Natural killer cell treated with Interleukin-12 subunit alpha and Interleukin-12 subunit beta and Interleukin-15 and Interleukin-18, amount 100 ng/mL, for 72 hours (primary cell): ENCODE results near the gene AUTS2. TPM values are rescaled to one million over a fixed set of nuclear protein-coding genes. Genes with fewer than 3 reads are reported as not detected.

Experiments
- ATAC-seq, 2 donors: fragments of 150-1000 bp; cut with Tn5 transposase in 1 of 2; sonication (Bioruptor Pico), chemical (Tn5 transposase) in 1 of 2; 2 replicates each; pipeline ENCODE4 v1.10.0; 2021
- DNase-seq: peaks from one replicate; pipeline ENCODE4 v3.0.0; 2022; ENCODE audit warnings: low spot score
- H3K27ac Mint-ChIP-seq, 2 donors: 1 replicate in 1 of 2; 2 replicates in 1 of 2; pipeline ENCODE4 v1.8.0; 2022; ENCODE audit warnings: mixed read lengths in 2 of 2, mild to moderate bottlenecking in 1 of 2, moderate library complexity in 1 of 2
- H3K27me3 Mint-ChIP-seq, 2 donors: 1 replicate in 1 of 2; 2 replicates in 1 of 2; pipeline ENCODE4 v1.8.0; 2022; ENCODE audit warnings: mixed read lengths in 2 of 2
- H3K36me3 Mint-ChIP-seq: one replicate; pipeline ENCODE4 v1.8.0; 2022; ENCODE audit warnings: mixed read lengths
- H3K4me1 Mint-ChIP-seq, 2 donors: 1 replicate in 1 of 2; 2 replicates in 1 of 2; pipeline ENCODE4 v1.8.0; 2022; ENCODE audit warnings: low read depth in 2 of 2, mixed read lengths in 2 of 2, mild to moderate bottlenecking in 1 of 2
- H3K4me3 Mint-ChIP-seq: one replicate; pipeline ENCODE4 v1.8.0; 2022; ENCODE audit warnings: mixed read lengths
- H3K9me3 Mint-ChIP-seq: 2 replicates; pipeline ENCODE4 v1.8.0; 2022; ENCODE audit warnings: mixed read lengths
- total RNA-seq, 2 donors: library from RNA; stranded (reverse); gene quantifications; one replicate each; pipeline ENCODE4 v1.2.3, GENCODE V29; 2022

AUTS2 gene
- total RNA-seq, 2 donors from 2014 or later: 14.3 to 43.0 TPM

- DNase-seq (no peak), ATAC-seq (no peak)
- H3K4me3 Mint-ChIP-seq: no peak overlapping the region
- no peak overlapping the region for H3K27ac Mint-ChIP-seq
- H3K9me3 Mint-ChIP-seq: no peaks in the 10 kb centered on the region
- H3K27me3 Mint-ChIP-seq: peaks cover 10 to 18% of the 10 kb centered on the region in 2 donors
- no peaks in the 10 kb centered on the region for H3K36me3 Mint-ChIP-seq
- peaks cover 0 to 6% of the 10 kb centered on the region in 2 donors for H3K4me1 Mint-ChIP-seq
Measured at GRCh38 chr7:70027867-70028266, 429.6 kb downstream of the AUTS2 start.

GRCh38 chr7:70028620-70029019 is 430.3 kb downstream of the AUTS2 start:
- H3K4me3 Mint-ChIP-seq: no peak overlapping the region
- no peak for ATAC-seq
- DNase-seq: no peak
- H3K9me3 Mint-ChIP-seq: no peaks in the 10 kb centered on the region
- no peak overlapping the region for H3K27ac Mint-ChIP-seq
- H3K36me3 Mint-ChIP-seq: no peaks in the 10 kb centered on the region
- peaks cover 8 to 25% of the 10 kb centered on the region in 2 donors for H3K27me3 Mint-ChIP-seq
- peaks cover 0 to 6% of the 10 kb centered on the region in 2 donors for H3K4me1 Mint-ChIP-seq

- no peak for ATAC-seq
- Mint-ChIP-seq H3K27me3 (peaks cover 8 to 26% of the 10 kb centered on the region in 2 donors), H3K36me3 (no peaks in the 10 kb centered on the region), H3K9me3 (no peaks in the 10 kb centered on the region), H3K4me1 (peaks cover 0 to 6% of the 10 kb centered on the region in 2 donors), H3K4me3 (no peak overlapping the region), H3K27ac (no peak overlapping the region)
- no peak for DNase-seq
Measured at GRCh38 chr7:70029993-70030392, 431.7 kb downstream of the AUTS2 start.

- Mint-ChIP-seq H3K9me3 (no peaks in the 10 kb centered on the region), H3K4me3 (no peak overlapping the region), H3K27ac (no peak overlapping the region), H3K27me3 (peaks cover 8 to 26% of the 10 kb centered on the region in 2 donors), H3K36me3 (no peaks in the 10 kb centered on the region), H3K4me1 (peaks cover 0 to 6% of the 10 kb centered on the region in 2 donors)
- ATAC-seq (no peak), DNase-seq (no peak)
Measured at GRCh38 chr7:70030745-70031144, 432.5 kb downstream of the AUTS2 start.

- no peak overlapping the region for H3K27ac Mint-ChIP-seq
- no peaks in the 10 kb centered on the region for H3K9me3 Mint-ChIP-seq
- peaks cover 8 to 26% of the 10 kb centered on the region in 2 donors for H3K27me3 Mint-ChIP-seq
- peaks cover 0 to 6% of the 10 kb centered on the region in 2 donors for H3K4me1 Mint-ChIP-seq
- DNase-seq: no peak
- no peaks in the 10 kb centered on the region for H3K36me3 Mint-ChIP-seq
- ATAC-seq: no peak
- no peak overlapping the region for H3K4me3 Mint-ChIP-seq
Measured at GRCh38 chr7:70031245-70031644, 433.0 kb downstream of the AUTS2 start.

- DNase-seq: no peak
- no peak for ATAC-seq
- H3K4me1 Mint-ChIP-seq: peaks cover 0 to 6% of the 10 kb centered on the region in 2 donors
- no peaks in the 10 kb centered on the region for H3K36me3 Mint-ChIP-seq
- peaks cover 8 to 26% of the 10 kb centered on the region in 2 donors for H3K27me3 Mint-ChIP-seq
- H3K27ac Mint-ChIP-seq: no peak overlapping the region
- no peak overlapping the region for H3K4me3 Mint-ChIP-seq
- no peaks in the 10 kb centered on the region for H3K9me3 Mint-ChIP-seq
Measured at GRCh38 chr7:70032649-70033048, 434.4 kb downstream of the AUTS2 start.

GRCh38 chr7:70033226-70033625 is 435.0 kb downstream of the AUTS2 start:
- Mint-ChIP-seq H3K4me3 (no peak overlapping the region), H3K27ac (no peak overlapping the region), H3K36me3 (no peaks in the 10 kb centered on the region), H3K4me1 (peaks cover 0 to 2% of the 10 kb centered on the region in 2 donors), H3K9me3 (no peaks in the 10 kb centered on the region), H3K27me3 (peaks cover 4 to 20% of the 10 kb centered on the region in 2 donors)
- no peak for DNase-seq
- ATAC-seq: no peak

GRCh38 chr7:70034999-70035398 is 436.7 kb downstream of the AUTS2 start:
- ATAC-seq (no peak), DNase-seq (no peak)
- H3K27ac Mint-ChIP-seq: no peak overlapping the region
- H3K36me3 Mint-ChIP-seq: no peaks in the 10 kb centered on the region
- H3K4me1 Mint-ChIP-seq: no peaks in the 10 kb centered on the region
- H3K9me3 Mint-ChIP-seq: no peaks in the 10 kb centered on the region
- no peak overlapping the region for H3K4me3 Mint-ChIP-seq
- peaks cover 0 to 13% of the 10 kb centered on the region in 2 donors for H3K27me3 Mint-ChIP-seq

- H3K4me3 Mint-ChIP-seq: no peak overlapping the region
- no peak overlapping the region for H3K27ac Mint-ChIP-seq
- ATAC-seq (no peak), DNase-seq (no peak)
- no peaks in the 10 kb centered on the region for H3K4me1 Mint-ChIP-seq
- no peaks in the 10 kb centered on the region for H3K36me3 Mint-ChIP-seq
- H3K27me3 Mint-ChIP-seq: peaks cover 0 to 13% of the 10 kb centered on the region in 2 donors
- no peaks in the 10 kb centered on the region for H3K9me3 Mint-ChIP-seq
Measured at GRCh38 chr7:70035519-70035918, 437.2 kb downstream of the AUTS2 start.

- no peak for ATAC-seq
- H3K4me3 Mint-ChIP-seq: no peak overlapping the region
- no peaks in the 10 kb centered on the region for H3K9me3 Mint-ChIP-seq
- H3K27me3 Mint-ChIP-seq: peaks cover 0 to 13% of the 10 kb centered on the region in 2 donors
- H3K4me1 Mint-ChIP-seq: no peaks in the 10 kb centered on the region
- H3K27ac Mint-ChIP-seq: no peak overlapping the region
- no peak for DNase-seq
- no peaks in the 10 kb centered on the region for H3K36me3 Mint-ChIP-seq
Measured at GRCh38 chr7:70035955-70036354, 437.7 kb downstream of the AUTS2 start.

- DNase-seq (no peak), ATAC-seq (no peak)
- no peak overlapping the region for H3K4me3 Mint-ChIP-seq
Measured at GRCh38 chr7:70036695-70037094, 438.4 kb downstream of the AUTS2 start.

GRCh38 chr7:70037171-70037933 is 439.1 kb downstream of the AUTS2 start:
- Mint-ChIP-seq H3K36me3 (no peaks in the 10 kb centered on the region), H3K4me3 (no peak overlapping the region), H3K27ac (no peak overlapping the region), H3K4me1 (no peaks in the 10 kb centered on the region), H3K27me3 (peaks cover 0 to 13% of the 10 kb centered on the region in 2 donors), H3K9me3 (no peaks in the 10 kb centered on the region)
- no peak for ATAC-seq
- no peak for DNase-seq

More at GRCh38 chr7:70036695-70037094, 438.4 kb downstream of the AUTS2 start:
- no peaks in the 10 kb centered on the region for H3K9me3 Mint-ChIP-seq
- no peak overlapping the region for H3K27ac Mint-ChIP-seq
- peaks cover 0 to 13% of the 10 kb centered on the region in 2 donors for H3K27me3 Mint-ChIP-seq
- no peaks in the 10 kb centered on the region for H3K4me1 Mint-ChIP-seq
- no peaks in the 10 kb centered on the region for H3K36me3 Mint-ChIP-seq

- DNase-seq: no peak
- Mint-ChIP-seq H3K4me1 (peaks cover 0 to 3% of the 10 kb centered on the region in 2 donors), H3K9me3 (no peaks in the 10 kb centered on the region), H3K36me3 (no peaks in the 10 kb centered on the region), H3K27me3 (no peaks in the 10 kb centered on the region), H3K27ac (no peak overlapping the region), H3K4me3 (no peak overlapping the region)
- ATAC-seq: no peak
Measured at GRCh38 chr7:70040051-70040450, 441.8 kb downstream of the AUTS2 start.

GRCh38 chr7:70040970-70041766 is 442.9 kb downstream of the AUTS2 start:
- H3K36me3 Mint-ChIP-seq: no peaks in the 10 kb centered on the region
- H3K27me3 Mint-ChIP-seq: no peaks in the 10 kb centered on the region
- no peak overlapping the region for H3K4me3 Mint-ChIP-seq
- ATAC-seq (no peak), DNase-seq (no peak)
- no peaks in the 10 kb centered on the region for H3K9me3 Mint-ChIP-seq
- H3K27ac Mint-ChIP-seq: no peak overlapping the region
- H3K4me1 Mint-ChIP-seq: peaks cover 0 to 3% of the 10 kb centered on the region in 2 donors
